HepG2 (cell line): Measurements from ENCODE around the gene STRN3. TPM values are rescaled to one million over a fixed set of nuclear protein-coding genes. Genes with fewer than 3 reads are reported as not detected.

ENCODE experiments used
- ARID3A ChIP-seq: IDR thresholded peaks from 2 replicates; pipeline ENCODE4 v1.6.1; 2012; ENCODE audit warnings: low read depth, low read length, improper control_type of control experiment
- ERF ChIP-seq: IDR thresholded peaks from 2 replicates; pipeline ENCODE4 v1.6.1; 2018; ENCODE audit warnings: missing biosample characterization, missing genetic modification reagents
- FOXO1 ChIP-seq: sonication (generic); formaldehyde crosslinking; IDR thresholded peaks from 2 replicates; pipeline ENCODE4 v1.4.0; 2020; ENCODE audit warnings: missing genetic modification reagents
- HNRNPLL ChIP-seq: fragments of 200-400 bp; formaldehyde crosslinking; IDR thresholded peaks from 2 replicates; pipeline ENCODE4 v1.6.1; 2017; ENCODE audit warnings: mild to moderate bottlenecking, low read depth, low read length; ENCODE audit not compliant: poor library complexity, severe bottlenecking
- IKZF4 ChIP-seq: sonication (generic); formaldehyde crosslinking; IDR thresholded peaks from 2 replicates; pipeline ENCODE4 v1.5.1; 2020; ENCODE audit warnings: borderline replicate concordance, mild to moderate bottlenecking, low read depth, missing genetic modification reagents; ENCODE audit errors: not compliant biosample characterization
- KLF11 ChIP-seq: IDR thresholded peaks from 2 replicates; pipeline ENCODE4 v1.6.1; 2016; ENCODE audit warnings: missing compliant biosample characterization
- MAFF ChIP-seq: IDR thresholded peaks from 2 replicates; pipeline ENCODE4 v1.6.1; 2011; ENCODE audit warnings: low read depth, low read length, improper control_type of control experiment
- SPEN ChIP-seq: sonication (generic); formaldehyde crosslinking; IDR thresholded peaks from 2 replicates; pipeline ENCODE4 v1.5.1; 2020; ENCODE audit warnings: low read depth, mild to moderate bottlenecking, missing genetic modification reagents
- THAP9 ChIP-seq: sonication (generic); formaldehyde crosslinking; IDR thresholded peaks from 2 replicates; pipeline ENCODE4; 2020; ENCODE audit warnings: missing genetic modification reagents, mild to moderate bottlenecking, borderline replicate concordance
- ZMYM3 ChIP-seq: sonication (generic); formaldehyde crosslinking; IDR thresholded peaks from 2 replicates; pipeline ENCODE4 v1.5.1; 2020; ENCODE audit warnings: mild to moderate bottlenecking, missing genetic modification reagents
- ZNF180 ChIP-seq: sonication (generic); formaldehyde crosslinking; IDR thresholded peaks from 2 replicates; pipeline ENCODE4 v1.4.0; 2020; ENCODE audit warnings: low read depth, missing genetic modification reagents, borderline replicate concordance
- ZNF318 ChIP-seq: sonication (generic); formaldehyde crosslinking; IDR thresholded peaks from 2 replicates; pipeline ENCODE4 v1.4.0; 2020; ENCODE audit warnings: mild to moderate bottlenecking, missing genetic modification reagents
- ZNF33B ChIP-seq: sonication (generic); formaldehyde crosslinking; IDR thresholded peaks from 2 replicates; pipeline ENCODE4 v1.5.1; 2020; ENCODE audit warnings: mild to moderate bottlenecking, missing genetic modification reagents
- ZNF615 ChIP-seq: sonication (generic); formaldehyde crosslinking; IDR thresholded peaks from 2 replicates; pipeline ENCODE4 v1.5.0; 2020; ENCODE audit warnings: mild to moderate bottlenecking, missing genetic modification reagents, borderline replicate concordance
- ZNF775 ChIP-seq: sonication (generic); formaldehyde crosslinking; IDR thresholded peaks from 2 replicates; pipeline ENCODE4 v1.4.0; 2020; ENCODE audit warnings: missing genetic modification reagents, mild to moderate bottlenecking, moderate library complexity, borderline replicate concordance
- ZNF850 ChIP-seq: sonication (generic); formaldehyde crosslinking; conservative IDR thresholded peaks from 2 replicates; pipeline ENCODE4 v1.9.0; 2021; ENCODE audit warnings: mild to moderate bottlenecking, missing genetic modification reagents
- polyA plus RNA-seq, 8 experiments: library from polyadenylated mRNA; depleted of rRNA in 3 of 8; stranded (reverse) in 7 of 8; unstranded in 1 of 8; fragments of >200 nt; fragmentation: Illumina TruSeq in 4 of 8; extraction: Trizol in 4 of 8; gene quantifications; 2 replicates each; pipeline versions ENCODE4 v1.2.1 to v1.2.3, GENCODE V29; 2011 to 2016; ENCODE audit warnings: low read depth in 4 of 8, missing spikeins in 1 of 8, mixed read lengths in 1 of 8; ENCODE audit not compliant: insufficient read depth in 1 of 8
- total RNA-seq, 5 experiments: library from RNA; depleted of rRNA; stranded (reverse); fragments of >200 nt; fragmentation: Illumina TruSeq; extraction: Trizol; gene quantifications; 2 replicates each; pipeline ENCODE4 v1.2.3, GENCODE V29; 2016; ENCODE audit warnings: low read depth in 1 of 5

The STRN3 gene
- total and polyA plus RNA-seq, 2 of the 13 experiments (the other 11 are each of a cell fraction or from before 2014, with no cell fraction given), result 49.4 to 123 TPM

- peak; percentile 89; the same call in 1 of the 2 replicates for TF ChIP-seq KLF11 (CRISPR knock-in tag)
- TF ChIP-seq ZNF180, result no peak
- TF ChIP-seq ZNF33B, result peak; percentile 95
- TF ChIP-seq ZNF615 (CRISPR knock-in tag), result no peak; the same call in 1 of the 2 replicates
- peak; percentile 58; the same call in 1 of the 2 replicates for TF ChIP-seq ERF (CRISPR knock-in tag)
- no peak for TF ChIP-seq MAFF
- peak; percentile 51; the same call in 1 of the 2 replicates for TF ChIP-seq ZMYM3 (CRISPR knock-in tag)
- TF ChIP-seq ZNF850 (CRISPR knock-in tag), result peak; percentile 96; the same call in 1 of the 2 replicates
- TF ChIP-seq THAP9 (CRISPR knock-in tag), result peak; percentile 91
- TF ChIP-seq HNRNPLL, result peak; percentile 77
- TF ChIP-seq FOXO1 (CRISPR knock-in tag), result peak; percentile 54
- 0 out of 2 replicates have a peak, but pooled peaks have one; percentile 18 for TF ChIP-seq ZNF775 (CRISPR knock-in tag)
- no peak for TF ChIP-seq ARID3A
- TF ChIP-seq IKZF4 (CRISPR knock-in tag), result peak; percentile 64
- peak; percentile 73; the same call in 1 of the 2 replicates for TF ChIP-seq ZNF318 (CRISPR knock-in tag)
- TF ChIP-seq SPEN, result no peak; the same call in none of the 2 replicates
Measured at GRCh38 chr14:31025367-31026076, 657 bp downstream of the STRN3 start, which contains the start of gene AP4S1 (continued).
